Dermis microvascular lymphatic vessel endothelial cell (primary cell): Measurements from ENCODE around the gene SNAPC2. TPM values are rescaled to one million over a fixed set of nuclear protein-coding genes. Genes with fewer than 3 reads are reported as not detected.
A peak's percentile ranks its signal among the peaks of the same experiment; 100 is the strongest.
"Not testable (repeated sequence)": the region's sequence is repeated elsewhere in the genome, so short reads cannot be mapped to it uniquely, and the experiment has no call there.

ENCODE experiments used
- DNase-seq, 2 donors: peaks; one replicate each; pipeline versions ENCODE4 v3.0.0 to v3.0.0-alpha.2; 2010; ENCODE audit warnings: low read depth in 2 of 2
- total RNA-seq: library from RNA; depleted of rRNA; stranded (reverse); fragments of >200 nt; gene quantifications from 2 replicates; pipeline ENCODE4 v1.2.1, GENCODE V29; 2014

SNAPC2 gene
- total RNA-seq, 1 donor from 2014 or later, result 5.8 TPM

DNA sequence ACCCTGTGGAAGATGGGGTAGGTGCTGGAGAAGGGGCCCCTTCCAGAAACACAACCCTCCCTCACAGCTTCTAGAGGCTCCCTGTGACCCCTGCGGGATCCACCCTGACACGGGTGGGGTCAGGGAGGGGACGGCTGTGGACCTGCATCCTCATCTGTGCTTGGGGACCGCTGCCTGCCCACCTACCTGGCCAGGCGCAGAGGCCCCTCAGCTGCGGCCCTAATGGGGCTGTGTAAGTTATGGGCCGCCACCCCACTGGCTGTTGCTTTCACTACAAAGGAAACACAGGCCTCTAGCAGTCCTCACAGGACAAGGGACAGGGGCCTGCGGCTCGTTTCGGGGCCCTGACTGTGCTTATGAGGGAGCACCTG is 12.8 kb downstream of the SNAPC2 start:
- DNase-seq, result no peak

DNA sequence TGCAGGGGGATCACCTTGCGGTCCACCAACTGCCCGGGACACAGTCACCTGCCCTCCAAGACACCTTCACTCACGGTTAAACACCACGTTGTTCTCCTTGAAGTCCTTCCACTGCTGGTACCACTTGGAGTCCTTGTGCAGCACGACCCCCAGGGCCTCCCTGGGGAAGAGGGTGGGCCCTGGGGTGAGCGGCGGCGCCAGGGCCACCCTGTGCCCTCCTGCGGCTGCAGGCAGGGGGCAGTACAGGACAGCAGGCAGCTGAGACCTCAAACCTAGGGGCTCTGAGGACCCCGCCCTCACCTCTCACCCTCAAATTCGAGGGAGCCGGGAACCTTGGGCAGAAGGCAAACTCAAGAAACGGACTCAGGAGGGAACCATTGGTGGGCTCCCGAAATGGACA is 13.3 kb downstream of the SNAPC2 start:
- no peak for DNase-seq

DNA sequence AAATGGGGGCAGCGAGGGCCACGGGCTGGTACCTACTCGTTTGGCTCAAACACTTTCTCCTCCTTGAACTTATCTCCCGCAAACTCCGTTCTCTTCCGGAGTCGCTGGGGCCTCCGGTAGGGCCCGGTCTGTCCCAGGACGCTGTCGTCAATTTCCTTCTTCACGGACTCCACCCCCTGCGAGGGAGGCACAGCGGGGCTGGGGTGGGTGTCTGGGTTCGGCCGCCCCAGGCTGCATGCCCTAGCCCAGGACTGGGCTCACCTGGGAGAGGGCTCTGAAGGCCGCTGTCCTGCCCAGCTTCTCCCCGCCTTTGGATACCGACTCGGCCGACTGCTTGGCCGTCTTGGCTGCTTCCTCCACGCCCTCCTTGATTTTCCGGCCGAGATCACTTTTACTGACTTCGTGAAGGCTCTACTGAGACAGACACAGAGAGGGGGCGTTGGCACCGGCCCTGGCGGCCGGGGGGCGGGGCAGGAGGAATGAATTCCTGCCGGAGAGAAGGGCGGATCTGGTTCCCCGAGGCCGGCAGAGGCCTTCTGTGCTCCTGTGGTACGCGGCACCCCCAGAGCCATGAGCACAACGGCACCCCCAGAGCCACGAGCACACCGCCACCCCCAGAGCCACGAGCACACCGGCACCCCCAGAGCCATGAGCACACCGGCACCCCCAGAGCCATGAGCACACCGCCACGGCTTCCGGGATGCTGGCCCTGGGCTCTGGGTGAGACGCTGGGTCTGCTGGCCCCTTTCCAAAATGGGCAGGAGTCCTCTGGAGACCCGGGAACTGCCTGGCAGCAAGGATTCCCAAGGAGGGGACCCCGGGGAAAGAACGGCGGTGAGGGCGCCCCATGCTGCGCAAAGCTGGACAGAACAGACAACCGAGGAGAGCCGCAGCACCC is 13.9 kb downstream of the SNAPC2 start:
- no peak for DNase-seq

DNA sequence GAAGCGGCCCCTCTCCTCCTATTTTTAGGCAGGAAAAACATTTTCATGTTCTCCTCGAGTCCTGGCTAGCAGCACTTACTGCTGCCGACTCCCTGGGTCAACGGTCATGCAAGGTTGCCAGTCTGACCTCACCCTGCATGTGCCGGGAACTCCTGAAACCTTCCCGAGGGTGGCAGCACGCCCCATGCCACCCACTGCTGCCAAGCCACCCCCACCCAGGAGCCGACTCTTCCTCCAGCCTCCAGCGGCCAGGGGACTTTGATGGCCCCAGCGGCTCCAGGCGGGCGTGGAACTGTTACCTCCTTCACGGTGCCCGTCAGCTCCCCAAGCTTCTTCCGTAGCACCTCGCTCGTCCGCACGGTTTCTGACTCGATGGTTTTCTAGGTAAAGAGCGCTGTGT is 14.6 kb downstream of the SNAPC2 start:
- DNase-seq, result no peak

DNA sequence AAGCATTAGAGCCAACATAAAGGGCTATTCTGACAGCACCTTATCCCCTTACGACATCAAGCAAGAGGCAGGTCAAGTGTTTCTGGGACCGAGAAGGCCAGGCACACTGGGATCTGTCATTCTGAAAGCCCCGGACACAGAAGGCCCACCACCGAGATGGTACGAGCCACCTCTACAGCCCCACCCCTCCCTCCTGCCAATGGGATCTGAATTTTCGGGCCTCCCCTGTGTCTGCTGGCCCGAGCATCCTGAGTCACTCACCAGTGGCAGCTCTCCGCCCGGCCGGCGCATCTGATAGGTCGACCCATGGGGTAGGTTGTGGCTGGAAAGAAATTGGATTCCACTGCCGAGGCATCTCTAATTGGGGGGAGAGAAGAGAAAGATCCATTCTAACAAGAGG is 20.7 kb downstream of the SNAPC2 start:
- DNase-seq, result no peak

DNA sequence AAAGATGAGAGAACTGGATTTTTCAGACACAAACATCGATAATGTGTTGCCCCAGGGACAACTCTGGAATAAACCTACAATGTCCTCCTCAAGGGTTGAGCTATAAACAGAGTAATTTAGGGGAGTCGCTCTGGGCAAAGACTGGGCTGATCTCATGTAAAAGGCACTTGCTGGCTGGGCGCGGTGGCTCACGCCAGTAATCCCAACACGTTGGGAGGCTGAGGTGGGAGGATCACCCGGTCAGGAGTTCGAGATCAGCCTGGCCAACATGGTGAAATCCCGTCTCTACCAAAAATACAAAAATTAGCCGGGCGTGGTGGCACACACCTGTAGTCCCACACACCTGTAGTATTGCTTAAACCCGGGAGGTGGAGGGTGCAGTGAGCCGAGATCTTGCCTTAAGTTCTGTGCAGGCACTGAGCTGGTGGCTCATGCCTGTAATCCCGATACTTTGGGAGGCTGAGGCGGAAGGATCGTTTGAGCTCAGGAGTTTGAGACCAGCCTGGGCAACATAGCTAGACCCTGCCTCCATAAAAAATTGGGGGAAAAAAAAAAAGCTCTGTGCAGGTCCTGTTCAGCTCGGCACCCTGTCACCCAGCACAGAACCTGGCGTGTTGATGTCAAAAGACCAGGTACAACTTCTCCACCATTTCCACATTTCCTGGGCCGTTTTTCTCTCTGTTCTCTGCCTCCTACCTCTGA is 21.9 kb downstream of the SNAPC2 start:
- no peak for DNase-seq

DNA sequence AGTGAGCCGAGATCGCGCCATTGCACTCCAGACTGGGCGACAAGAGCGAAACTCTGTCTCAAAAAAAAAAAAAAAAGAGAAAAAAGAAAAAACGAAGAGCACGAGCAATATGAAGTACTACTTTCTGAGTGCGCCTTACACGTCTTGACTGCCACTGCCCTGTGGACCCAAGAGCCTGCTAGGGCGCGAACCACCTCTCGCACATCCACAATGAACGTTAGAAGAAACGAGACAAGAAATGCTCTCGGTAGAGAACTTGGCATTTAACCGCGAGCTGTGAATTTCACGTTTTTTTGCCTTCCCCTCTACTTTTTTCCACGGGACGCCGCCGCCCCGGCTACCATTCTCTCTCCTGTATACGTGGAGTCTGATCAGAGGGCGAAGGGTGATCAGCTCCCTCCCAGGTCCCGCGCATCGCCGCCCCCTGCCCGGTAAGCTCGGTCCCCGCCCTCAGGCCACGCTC is 22.9 kb downstream of the SNAPC2 start:
- no peak for DNase-seq

DNA sequence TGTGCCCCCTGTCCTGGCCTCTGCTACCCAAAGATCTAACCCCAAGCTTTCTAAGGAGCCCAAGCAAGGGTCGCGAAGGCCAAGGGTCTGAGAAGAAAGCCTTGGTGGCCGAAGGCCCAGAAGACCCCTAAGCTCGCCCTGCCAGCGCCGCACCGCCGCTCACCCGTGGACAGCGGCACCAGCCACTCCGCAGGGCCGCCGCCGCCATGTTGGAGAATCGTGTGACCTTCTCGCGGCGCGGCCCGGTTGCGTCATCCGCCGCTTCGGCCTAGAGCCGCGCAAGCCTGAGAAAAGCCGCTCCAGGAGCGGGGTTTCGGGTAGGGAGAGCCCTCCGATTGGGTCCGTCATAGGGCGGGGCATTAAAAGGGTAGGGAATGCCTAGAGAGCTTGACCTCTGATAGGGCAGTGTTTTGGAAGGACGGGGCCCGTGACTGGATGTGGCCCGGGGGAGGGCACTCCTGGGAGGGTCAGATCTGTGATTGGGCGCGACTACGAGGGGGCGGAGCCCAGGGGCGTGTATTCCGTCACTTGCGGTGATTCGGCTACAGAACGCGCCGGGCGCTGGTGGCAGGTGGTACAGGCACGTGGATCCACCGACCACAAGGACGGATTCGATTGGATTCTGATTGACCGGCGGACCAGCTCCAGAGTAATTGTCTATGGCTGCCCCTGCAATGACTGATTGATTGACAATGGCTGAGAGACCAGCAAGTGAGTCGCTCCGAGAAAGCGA is 23.5 kb downstream of the SNAPC2 start, which contains the start of gene TIMM44:
Gene TIMM44 (minus strand): TSS at position 223 of the 733 bp plus-strand sequence. CDS start 15 bp downstream, at position 208.
- peak; percentile 99 to 100 for DNase-seq

DNA sequence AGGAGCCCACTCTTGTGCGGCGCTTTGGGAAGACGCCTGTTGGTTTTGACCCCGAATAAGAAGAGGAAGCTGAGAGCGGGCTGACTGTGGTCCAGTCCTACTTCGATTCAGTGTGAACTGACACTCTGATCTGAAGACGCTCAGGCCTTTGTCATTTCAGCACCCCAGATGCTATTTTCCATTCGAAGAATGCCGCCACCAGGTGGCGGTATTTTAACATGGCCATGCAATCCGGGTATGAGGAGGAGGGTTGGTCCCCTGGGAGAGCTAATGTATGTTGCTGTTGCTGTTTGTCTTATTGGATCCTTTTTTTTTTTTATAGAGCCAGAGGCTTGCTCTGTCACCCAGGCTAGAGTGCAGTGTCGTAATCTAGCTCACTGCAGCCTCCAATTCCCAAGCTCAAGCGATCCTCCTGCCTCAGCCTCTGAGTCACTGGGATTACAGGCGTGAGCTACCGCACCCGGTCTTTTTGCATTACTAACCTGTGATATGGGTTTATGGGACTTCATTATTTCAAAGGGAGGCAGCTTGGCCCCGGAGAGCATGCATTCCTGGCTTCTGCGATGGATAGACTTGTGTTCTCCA is 24.1 kb downstream of the SNAPC2 start:
- DNase-seq, result peak; percentile 77 to 89

DNA sequence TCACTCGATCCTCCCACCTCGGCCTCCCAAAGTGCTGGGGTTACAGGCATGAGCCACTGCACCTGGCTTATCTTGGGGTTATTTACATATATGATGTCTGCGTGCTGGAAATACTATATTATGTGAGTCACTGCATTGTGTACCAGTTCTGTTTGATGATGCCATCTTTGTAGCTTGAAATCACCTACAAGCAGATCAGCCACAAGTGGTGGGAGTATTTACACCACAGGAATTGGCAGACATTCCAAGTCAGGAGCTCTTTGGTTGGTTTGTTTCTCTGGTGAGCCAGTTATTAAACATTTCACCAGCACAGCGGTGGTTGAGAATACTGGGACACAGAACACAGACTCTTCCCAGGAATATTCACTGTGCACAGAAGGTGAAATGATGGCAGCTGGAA is 27.8 kb downstream of the SNAPC2 start:
- DNase-seq, result no peak

DNA sequence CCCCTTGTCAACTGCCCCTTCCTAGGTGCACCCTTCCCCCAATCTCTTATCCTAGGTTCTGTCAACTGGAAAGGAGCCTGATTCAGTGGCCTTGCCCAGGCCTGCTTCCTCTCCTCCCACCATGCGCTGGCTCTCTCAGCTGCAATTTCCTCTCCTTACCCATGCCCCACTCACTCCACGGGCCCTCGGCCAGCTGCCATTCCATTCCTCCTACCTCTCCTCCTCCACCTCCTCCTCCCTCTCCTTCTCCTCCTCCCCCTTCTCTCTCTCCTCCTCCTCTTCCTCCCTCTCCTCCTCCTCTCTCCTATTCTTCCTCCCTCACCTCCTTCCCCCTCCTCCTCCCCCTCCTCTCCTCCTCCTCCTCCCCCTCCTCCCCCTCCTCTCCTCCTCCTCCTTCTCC is 32.9 kb downstream of the SNAPC2 start:
- peak in 1 of 2 donors; percentile 34 for DNase-seq

DNA sequence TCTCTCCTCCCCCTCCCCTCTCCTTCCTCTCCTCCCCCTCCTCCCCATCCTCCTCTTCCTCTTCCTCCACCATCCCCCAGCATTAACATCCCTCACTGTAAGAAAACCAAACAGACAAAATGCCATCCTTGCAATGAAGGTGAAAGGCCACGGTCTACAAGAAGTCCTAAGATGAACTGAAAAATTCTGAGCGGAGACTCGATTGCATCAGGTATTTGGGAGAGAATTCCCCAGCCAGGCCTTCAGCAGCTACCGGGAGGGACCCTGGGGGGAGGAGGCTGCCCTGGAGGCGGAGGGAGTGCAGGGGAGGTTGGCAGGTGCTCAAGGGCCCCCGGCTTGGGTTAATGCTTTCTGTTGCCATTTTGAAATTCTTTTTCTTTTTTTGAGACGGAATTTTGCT is 33.4 kb downstream of the SNAPC2 start:
- no peak for DNase-seq

DNA sequence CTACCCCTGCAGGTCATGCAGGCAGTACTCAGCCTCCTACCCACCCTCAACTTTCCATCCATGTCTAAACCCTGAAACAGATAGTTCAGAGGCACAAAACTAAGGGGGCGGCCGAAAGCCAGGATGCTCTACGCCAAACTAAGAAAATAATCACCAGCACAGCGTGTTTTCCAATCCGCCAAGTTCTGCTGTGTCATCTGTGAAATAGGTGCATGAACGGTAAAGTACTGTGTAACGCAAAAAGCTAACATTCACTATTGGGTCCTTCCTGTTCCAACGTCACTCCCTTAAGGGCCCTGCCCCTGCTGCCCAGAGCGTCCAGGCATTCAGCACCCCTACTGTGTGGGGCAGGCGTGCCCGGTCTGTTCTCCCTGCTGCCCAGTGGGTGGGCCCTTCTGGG is 35.6 kb downstream of the SNAPC2 start:
- DNase-seq, result no peak

DNA sequence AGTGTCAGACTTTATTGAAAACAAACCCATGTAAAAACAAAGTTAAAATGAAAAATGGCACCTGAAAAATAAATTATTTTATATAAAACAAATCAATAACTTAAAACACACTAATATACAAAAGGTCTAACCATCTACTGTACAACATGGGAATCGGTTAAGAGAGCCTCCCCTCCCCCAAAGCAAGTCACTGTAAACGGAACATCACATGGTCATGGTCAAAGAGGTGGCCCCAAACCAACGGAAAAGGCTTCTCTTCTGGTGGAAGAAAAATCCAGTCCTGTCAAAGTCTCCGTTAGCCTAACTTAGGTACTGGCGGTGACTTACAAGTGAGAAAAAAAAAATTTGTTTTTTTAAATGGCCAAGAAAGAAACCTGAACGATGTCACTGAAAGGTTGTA is 39.1 kb downstream of the SNAPC2 start:
- DNase-seq, result no peak

DNA sequence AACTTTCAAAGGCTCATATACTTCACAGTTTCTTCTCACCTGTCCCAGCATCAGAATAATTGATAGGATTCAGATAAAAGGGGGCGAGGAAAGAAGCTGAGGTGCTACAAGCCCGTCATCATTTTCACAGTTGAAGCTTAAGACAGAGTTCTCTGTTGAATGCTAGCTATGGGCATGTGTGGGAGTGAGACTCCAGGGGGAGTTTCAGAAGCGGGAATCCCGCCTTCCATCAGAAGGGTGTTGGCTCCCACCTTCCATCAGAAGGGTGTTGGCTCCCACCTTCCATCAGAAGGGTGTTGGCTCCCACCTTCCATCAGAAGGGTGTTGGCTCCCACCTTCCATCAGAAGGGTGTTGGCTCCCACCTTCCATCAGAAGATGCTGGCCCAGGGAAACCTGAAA is 40.9 kb downstream of the SNAPC2 start:
- not testable (repeated sequence) for DNase-seq

DNA sequence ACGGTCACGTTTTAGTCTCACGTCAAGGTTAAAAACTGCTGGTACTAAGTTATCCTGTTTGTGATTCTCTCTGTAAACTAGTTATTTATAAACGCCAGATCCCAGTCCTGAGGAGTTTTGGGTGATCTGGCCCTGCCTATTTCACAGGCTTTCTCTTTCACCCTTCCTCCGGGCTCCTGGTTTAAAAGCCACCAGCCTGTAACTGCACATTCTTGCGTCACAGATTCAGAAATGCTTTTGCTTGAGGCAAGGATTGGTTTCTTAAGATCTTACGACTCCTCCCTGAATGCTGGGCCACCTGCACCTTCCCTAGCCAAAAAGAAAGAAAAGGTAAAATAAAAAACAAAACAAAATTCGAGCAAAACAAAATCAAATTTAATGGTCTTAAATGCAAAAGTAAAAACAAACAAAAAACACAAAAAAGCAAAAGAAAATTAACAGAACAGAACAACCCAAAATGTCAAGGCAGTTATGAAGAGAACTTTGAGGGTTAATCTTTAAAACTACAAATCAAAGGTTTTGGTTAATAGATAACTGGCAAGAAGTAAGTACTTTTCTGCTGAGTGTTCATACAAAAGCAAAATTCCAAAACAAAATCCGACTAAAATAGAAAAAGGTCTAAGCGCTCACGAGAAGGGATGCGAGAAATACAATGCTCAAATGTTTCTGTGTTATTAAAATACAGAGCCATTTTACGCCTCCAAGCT is 41.9 kb downstream of the SNAPC2 start:
- no peak for DNase-seq

DNA sequence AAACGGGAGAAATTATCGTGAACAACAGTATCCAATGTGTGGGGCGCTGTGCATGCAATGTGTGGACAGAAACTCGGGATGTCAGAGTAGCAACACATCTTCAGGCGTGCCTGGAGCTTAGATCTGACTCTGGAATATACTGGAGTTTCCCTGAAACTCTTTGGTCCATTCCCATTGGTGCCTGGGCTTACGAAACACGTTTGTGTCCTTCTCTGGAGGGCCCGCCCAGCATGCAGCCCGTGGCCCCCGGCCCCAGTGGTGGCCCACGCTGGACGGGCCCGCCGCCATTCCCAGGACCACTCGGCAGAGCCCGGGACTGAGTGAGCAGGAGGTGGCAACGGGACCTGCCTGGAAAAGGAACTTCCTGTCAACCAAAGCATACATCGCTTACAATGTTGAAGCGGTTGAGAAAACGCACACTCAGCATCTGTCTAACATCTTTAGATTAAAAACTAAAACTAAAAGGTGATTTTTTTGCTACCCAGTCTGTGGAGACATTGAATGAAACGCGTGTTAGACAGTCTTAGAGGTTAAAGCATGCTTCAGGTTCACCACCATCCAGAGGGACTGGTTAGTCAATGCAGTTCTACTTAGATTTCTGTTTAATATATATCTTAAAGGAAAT is 42.6 kb downstream of the SNAPC2 start:
- no peak for DNase-seq

DNA sequence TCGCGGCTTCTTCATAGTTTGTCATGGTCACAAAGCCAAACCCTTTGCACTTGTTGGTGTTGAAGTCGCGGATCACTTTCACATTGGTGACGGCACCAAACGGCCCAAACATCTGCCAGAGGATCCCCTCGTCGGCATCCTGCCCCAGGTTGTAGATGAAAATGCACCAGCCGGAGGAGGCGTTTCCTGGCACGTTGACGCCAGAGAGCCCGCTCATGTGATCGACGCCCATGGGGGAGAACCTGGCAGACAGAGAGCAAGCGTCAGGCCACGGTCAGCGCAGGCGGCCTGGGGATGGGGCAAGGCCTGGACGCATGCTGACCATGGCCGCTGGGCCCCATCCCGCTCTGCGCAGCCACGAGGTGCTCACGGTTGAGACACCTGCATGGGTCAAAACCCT is 43.4 kb downstream of the SNAPC2 start:
- no peak for DNase-seq

DNA sequence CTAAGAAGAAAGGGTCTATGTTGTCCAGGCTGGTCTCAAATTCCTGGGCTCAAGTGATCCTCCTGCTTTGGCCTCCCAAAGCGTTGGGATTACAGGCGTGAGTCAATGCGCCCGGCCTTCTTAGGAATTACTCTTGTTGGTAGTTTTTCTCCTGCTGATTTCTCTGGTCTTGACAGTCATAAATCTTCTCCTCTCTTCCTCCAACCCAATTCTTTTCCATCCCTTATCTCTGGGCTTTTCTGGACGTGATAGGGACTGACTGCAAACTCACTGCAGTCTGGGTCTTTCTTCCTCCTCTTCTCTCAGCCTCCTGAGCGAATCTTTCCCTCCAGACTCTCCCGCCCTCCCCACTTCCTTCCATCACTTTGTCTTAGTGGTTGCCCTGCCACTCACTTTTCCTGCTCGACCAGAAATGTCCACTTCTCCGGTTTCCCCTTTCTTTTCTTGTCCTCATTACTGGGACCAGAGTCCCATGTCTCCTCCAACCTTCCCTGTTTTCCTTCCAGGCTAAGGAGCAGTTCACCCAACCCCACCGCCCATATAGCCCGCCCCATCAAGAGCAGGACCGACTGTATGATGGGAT is 45.2 kb downstream of the SNAPC2 start:
- DNase-seq, result no peak
